Hepatocyte (in vitro differentiated cells): Measurements from ENCODE around the gene PTPN2.

Experiments used
- EZH2phosphoT487 ChIP-seq: fragments of 200-600 bp; sonication (generic); IDR thresholded peaks from one replicate; pipeline ENCODE4 v1.6.1; 2018; ENCODE audit warnings: antibody characterized with exemption, mild to moderate bottlenecking, low read depth, moderate library complexity; ENCODE audit not compliant: unreplicated experiment, severe bottlenecking
- TF ChIP-seq, protein P1 (sequence below): fragments of 200-600 bp; sonication (generic); IDR thresholded peaks from 2 replicates; pipeline ENCODE4 v1.5.1; 2016; ENCODE audit warnings: antibody characterized with exemption, mild to moderate bottlenecking; ENCODE audit not compliant: poor library complexity

DNA sequence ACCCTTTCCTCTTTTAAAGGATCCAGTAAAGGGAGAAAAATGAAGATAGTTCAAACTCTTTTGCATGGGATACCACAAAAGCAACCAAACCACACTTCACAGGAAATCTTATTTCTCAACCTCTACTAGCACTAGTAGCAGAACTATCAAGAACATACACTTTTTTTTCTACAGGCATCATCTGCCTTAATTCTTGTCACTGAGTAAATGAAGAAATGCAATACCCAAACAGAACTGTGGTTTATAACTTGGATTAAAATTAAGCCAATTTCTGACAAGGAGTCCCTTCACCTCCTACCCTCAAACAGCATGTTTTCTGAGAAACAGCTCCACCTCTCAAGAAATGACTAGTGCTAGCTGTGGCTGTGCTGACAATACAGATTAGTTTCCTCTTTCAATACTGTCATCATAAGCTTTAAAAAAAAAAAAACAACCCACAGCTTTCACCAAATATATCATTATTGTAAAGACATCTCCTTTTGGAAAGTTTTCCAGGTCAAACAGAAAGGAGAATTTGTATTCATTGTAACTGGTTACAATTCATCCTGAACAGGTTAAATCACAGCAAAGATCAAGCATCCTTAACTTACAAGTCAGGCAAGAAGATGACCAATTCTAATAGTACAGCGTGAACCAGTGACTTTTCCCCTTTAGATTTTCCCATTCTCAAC is 44.4 kb downstream of the PTPN2 start:
- TF ChIP-seq, protein P1, sequence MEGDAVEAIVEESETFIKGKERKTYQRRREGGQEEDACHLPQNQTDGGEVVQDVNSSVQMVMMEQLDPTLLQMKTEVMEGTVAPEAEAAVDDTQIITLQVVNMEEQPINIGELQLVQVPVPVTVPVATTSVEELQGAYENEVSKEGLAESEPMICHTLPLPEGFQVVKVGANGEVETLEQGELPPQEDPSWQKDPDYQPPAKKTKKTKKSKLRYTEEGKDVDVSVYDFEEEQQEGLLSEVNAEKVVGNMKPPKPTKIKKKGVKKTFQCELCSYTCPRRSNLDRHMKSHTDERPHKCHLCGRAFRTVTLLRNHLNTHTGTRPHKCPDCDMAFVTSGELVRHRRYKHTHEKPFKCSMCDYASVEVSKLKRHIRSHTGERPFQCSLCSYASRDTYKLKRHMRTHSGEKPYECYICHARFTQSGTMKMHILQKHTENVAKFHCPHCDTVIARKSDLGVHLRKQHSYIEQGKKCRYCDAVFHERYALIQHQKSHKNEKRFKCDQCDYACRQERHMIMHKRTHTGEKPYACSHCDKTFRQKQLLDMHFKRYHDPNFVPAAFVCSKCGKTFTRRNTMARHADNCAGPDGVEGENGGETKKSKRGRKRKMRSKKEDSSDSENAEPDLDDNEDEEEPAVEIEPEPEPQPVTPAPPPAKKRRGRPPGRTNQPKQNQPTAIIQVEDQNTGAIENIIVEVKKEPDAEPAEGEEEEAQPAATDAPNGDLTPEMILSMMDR = no peak
- no peak for TF ChIP-seq EZH2phosphoT487
